H4 (cell line): Measurements from ENCODE around the gene DAGLB. TPM values are rescaled to one million over a fixed set of nuclear protein-coding genes. Genes with fewer than 3 reads are reported as not detected.
A peak's percentile ranks its signal among the peaks of the same experiment; 100 is the strongest.
"Not testable (repeated sequence)": the region's sequence is repeated elsewhere in the genome, so short reads cannot be mapped to it uniquely, and the experiment has no call there.

Experiments
- DNase-seq: peaks from one replicate; pipeline ENCODE4 v3.0.0-alpha.2; 2015; ENCODE audit warnings: low spot score
- total RNA-seq: library from RNA; depleted of rRNA; stranded (reverse); fragments of >200 nt; shearing (Covaris generic); gene quantifications from 2 replicates; pipeline ENCODE4 v1.2.3, GENCODE V29; 2014

Gene DAGLB
- total RNA-seq, 1 experiment from 2014 or later = 29.2 TPM

GRCh38 chr7:6460990-6461584 lies 13.3 kb upstream of the DAGLB start:
- no peak for DNase-seq

DNA sequence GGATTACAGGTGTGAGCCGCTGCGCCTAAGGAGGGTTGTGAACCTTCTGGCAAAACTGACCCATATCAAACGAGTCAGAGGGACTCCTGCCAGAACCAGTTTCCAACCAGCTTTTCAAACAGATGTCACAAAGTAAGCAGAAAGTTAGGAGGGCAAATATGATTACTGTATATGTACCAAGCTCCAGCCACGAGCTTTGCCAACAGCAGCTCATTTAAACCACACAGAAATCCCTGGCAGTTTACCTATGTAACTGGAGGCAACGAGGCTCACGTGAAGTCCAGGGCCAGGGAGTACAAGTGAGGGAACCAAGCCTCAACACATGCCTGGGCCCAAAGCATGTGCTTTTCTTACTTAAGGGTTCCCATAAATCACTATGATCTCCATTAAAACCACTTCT lies 12.5 kb upstream of the DAGLB start:
- no peak for DNase-seq

DNA sequence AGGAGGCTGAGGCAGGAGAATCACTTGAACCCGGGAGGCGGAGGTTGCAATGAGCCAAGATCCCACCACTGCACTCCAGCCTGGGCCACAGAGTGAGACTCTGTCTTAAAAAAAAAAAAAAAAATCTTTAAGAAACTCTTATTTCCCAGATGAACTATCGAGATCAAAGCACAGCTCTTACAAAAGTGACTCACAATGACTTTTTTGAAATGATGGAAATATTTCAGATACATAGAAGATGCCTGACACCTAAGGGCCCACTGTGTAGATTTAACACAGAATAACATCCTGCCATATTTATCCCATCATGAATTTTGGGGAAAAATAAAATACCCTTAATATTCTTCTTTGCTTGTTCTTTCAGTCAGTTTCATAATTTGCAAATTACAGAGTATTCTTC lies 10.9 kb upstream of the DAGLB start:
- DNase-seq = not testable (repeated sequence)

DNA sequence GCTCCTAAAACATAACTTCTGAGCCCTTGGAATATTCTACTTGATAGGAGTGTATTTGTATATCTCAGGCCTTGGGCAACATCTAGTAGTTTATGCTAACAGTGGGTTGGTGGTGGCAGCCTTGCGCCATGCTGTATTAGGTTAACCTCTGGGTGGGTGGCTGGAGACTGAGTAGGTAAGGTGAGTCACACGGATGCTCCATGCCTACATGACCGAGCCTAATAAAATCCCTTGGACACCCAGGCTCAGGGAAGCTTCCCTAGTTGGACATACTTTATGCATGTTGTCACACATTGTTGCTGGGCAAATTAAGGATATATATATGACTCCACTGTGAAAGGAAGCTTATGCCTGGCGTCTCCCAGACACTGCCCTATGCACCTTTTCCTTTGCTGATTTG lies 6.0 kb upstream of the DAGLB start:
- DNase-seq = peak; percentile 65

DNA sequence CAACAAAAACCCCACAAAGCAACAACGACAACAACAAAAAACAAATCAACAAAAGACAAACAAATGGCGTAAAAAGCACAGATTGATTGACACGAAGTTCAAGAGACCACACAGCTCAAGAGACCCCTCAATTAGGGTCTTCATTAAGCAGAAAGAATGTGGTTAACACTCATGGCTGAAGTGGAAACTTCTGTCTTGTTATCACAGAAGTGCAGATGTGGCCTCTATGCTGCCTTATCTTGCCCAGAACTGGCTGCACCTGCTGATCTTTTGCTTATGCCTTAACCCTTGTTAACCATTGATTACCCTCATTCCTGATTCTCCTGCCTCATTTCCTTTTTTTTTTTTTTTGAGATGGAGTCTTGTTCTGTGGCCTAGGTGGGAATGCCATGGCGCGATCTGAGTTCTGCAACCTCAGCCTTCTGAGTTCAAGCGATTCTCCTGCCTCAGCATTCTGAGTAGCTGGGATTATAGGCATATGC lies 3.5 kb upstream of the DAGLB start:
- DNase-seq = no peak

DNA sequence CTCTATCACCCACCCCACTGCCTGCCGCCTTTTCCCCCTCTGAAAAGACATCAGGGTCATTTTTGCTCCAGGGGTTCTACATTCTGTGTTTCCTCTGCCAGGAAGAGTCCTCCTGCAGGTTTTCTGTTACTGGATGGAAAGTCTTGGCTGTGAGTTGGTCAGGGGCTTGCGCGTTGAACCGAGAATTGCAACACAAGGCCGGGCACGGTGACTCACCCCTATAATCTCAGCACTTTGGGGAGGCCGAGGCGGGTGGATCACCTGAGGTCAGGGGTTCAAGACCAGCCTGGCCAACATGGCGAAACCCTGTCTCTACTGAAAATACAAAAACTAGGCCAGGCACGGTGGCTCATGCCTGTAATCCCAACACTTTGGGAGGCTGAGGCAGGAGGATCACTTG lies 2.8 kb upstream of the DAGLB start:
- not testable (repeated sequence) for DNase-seq

DNA sequence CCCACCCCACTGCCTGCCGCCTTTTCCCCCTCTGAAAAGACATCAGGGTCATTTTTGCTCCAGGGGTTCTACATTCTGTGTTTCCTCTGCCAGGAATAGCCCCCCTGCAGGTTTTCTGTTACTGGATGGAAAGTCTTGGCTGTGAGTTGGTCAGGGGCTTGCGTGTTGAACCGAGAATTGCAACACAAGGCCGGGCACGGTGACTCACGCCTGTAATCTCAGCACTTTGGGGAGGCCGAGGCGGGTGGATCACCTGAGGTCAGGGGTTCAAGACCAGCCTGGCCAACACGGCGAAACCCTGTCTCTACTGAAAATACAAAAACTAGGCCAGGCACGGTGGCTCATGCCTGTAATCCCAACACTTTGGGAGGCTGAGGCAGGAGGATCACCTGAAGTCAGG lies 2.1 kb upstream of the DAGLB start:
- not testable (repeated sequence) for DNase-seq

- no peak for DNase-seq
Observed at GRCh38 chr7:6448943-6449543, 1.3 kb upstream of the DAGLB start.

DNA sequence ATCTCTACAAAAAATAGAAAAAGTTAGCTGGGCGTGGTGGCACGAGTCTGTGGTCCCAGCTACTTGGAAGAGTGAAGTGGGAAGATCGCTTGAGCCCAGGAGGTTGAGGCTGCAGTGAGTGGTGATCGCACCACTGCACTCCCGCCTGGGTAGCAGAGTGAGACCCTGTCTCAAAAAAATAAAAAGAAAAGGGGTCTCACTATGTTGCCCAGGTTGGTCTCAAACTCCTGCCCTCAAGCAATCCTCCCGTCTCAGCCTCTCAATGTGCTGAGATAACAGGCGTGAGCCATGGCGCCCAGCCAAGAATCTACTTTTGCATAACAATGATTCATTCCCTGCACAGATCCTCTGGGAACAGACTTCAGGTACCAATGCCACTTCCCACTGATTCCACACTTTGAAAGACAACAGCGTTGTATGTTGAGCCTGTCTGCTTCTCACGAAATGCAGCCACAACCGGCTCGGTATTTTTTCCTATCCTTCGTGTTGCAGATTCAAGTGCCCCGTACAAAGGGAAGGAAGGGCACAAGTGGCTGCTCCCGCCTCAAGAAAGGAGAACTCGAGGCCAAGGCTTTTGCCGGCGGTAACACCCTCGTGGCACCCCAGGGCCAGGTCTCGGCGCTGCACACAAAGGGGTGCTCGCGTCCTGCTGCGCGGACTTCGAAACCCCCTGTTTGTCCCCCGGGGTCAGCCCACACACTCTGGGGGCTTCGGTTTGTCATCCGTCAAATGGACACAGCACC lies 745 bp downstream of the DAGLB start:
- peak; percentile 89 for DNase-seq

- no peak for DNase-seq
Observed at GRCh38 chr7:6444516-6445269, 3.1 kb downstream of the DAGLB start.

DNA sequence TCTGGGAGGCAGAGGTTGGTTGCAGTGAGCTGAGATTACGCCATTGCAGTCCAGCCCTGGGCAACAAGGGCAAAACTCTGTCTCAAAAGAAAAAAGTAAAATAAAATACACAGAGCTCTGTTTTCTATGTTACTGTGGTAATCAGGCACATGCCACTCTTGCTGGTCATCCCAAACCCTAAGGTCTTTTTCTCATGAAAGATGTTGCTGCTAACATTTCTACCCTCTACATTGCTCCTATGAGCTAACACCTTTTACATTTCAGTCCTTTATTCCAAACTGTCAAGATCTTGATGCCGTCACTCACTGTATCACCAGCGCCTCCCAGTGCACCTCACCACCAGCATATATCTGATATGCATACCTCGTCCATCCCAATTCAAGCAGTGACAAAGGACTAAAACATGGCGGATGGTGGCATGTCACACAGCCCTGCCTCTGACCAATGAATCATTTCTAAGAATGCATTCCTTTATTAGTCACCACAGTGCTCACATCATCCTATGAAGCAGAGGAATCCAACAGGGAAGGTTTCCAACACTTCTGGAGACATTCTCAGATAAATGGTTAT lies 4.3 kb downstream of the DAGLB start:
- peak; percentile 95 for DNase-seq

DNA sequence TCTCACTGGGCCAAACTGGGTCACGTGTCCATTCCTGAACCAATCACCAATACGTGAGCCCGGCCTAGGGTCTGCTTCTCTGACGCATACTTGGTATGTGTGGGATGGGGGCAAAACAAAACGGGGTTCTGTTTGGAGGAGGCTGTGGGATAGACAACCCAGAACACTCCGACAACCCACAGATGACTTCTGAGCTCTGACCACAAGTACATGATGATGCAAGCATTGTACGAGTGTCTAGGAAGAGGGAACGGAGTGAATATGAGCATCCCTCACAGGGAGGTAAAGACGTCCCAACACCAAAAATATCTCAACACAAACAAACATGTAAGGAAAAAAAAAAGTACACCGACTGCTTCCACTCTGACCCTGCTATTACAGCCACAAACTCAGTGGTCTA lies 5.6 kb downstream of the DAGLB start:
- DNase-seq = no peak

- no peak for DNase-seq
Observed at GRCh38 chr7:6440381-6440780, 7.4 kb downstream of the DAGLB start.

DNA sequence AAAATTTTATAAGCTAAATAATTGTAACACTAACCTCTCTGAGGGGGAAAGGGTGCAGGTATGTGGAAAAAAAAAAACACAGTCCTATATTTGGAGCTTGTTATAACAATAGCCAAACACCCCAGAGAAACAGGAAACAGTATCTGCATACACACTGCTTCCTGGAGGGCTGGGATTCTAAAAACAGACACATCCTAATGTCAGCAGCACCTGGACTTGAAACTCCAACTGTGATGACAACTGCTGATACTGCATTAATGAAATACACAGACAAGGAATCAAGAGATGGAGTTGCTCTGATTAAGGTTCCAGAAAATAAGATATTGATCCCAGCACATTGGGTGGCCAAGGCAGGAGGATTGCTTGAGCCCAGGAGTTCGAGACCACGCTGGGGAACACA lies 9.3 kb downstream of the DAGLB start:
- no peak for DNase-seq

DNA sequence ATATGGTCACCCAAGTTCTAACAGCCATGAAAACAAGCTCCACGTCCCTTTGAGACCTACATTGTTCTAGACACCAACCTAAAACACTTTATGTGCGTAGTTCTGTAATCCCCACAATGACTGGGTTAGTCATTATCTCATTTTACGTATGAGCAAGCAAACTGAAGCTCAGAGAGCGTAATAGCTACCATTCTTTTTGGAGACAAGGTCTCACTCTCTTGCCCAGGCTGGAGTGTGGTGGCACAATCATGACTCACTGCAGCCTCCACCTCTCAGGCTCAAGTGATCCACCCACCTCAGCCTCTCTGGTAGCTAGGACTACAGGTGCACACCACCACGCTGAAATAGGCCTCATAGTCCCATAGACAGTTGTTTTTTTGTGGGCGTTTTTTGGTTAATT lies 10.5 kb downstream of the DAGLB start:
- no peak for DNase-seq

DNA sequence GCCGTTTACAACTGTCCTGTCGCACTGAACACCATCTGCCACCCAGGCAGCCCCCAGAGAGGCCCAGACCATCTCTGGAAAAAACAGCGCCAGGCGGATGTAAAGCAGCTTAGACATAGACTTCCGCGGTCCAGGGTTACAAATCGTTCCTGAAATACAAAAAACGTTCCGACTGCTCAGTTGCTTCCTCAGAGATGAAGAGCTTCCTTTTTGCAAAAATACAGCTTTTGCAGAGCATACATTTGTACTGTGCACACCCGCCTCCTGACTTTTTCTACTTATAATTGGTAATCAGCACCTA lies 11.4 kb downstream of the DAGLB start:
- DNase-seq = no peak

DNA sequence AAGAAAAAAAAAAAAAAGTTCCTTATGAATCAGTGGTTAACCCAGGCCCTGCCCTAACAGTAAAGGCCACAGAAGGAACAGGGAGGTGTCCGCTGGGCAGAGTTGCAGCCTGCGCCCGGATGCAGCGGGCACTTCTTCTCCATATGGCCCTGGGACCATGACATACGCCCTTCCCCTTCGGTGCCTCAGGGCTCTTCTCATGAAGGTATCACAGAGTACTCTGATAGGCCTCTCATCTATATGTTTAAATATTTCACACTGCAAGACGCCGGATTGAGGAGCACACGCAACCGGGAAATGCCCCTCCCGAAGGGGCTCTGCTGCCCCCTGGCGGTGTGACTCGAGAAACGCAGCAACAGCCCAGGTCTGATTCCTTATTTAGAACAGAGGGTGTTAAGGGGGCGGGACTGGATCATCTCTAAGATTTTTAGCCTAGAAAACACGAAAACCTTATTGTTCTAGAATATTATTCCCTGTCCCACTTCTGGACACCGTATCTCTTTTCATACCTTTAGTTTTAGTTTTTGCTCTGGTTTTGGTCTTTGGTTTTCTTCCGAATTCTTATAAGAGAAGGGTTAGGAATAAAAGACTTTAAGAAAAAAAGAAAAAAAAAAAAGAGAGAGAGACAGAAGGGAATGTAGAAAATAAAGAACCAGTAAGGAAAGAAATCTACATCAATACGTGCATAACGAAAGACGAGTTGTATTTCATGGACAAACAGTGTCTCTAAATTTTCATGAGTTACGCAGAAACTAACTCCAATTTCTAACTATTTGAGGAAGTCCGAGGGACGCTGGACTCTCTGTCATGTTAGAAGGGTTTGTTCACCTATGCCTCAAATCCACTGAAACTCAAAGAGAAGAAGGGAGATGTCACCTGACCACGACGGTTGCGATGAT lies 12.0 kb downstream of the DAGLB start:
- peak; percentile 88 for DNase-seq

- no peak for DNase-seq
Observed at GRCh38 chr7:6433784-6434615, 13.8 kb downstream of the DAGLB start.

DNA sequence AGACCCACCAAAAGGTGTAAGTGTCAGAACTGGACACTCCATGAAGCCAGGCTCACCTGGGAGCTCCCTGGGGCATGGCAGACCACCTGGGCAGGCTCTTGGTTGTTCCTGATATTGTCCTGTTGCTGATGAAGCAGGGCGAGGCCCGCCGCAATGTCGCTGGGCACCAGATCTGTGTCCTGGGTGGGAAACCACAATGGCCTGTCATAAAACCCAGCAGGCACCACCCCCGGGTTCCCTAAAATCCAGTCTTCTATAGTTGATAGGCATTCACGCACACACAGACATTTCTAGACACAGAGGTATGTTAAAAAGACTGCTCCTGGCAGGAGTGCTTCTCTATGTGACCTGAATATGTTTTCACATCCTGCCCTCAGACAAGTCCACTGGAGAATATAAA lies 15.0 kb downstream of the DAGLB start:
- no peak for DNase-seq

DNA sequence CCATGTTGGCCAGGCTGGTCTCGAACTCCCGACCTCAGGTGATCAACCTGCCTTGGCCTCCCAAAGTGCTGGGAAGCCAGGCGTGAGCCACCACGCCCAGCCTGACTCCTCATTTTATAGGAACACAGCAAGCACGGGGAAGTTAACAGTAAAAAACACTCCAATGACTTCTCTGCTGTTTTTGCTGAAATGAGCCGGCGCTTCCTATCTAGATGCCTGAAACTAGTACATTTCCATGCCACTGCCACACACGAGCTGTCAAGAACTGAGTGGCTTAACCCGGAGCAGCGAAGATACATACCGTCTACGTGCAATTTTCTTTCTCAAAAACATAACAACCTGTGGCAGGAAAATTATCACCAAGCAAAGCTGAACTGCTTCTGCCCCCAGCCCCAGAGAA lies 16.8 kb downstream of the DAGLB start:
- DNase-seq = no peak
